IMR-90 (cell line): ENCODE results near the gene CDKN2B-AS1.

Source experiments
- CTCF ChIP-seq: conservative IDR thresholded peaks from 2 replicates; pipeline ENCODE4 v1.5.1; 2012; ENCODE audit warnings: mild to moderate bottlenecking, low read depth, low read length, improper control_type of control experiment
- MAZ ChIP-seq: IDR thresholded peaks from 2 replicates; pipeline ENCODE4 v1.6.1; 2012; ENCODE audit warnings: low read depth, mild to moderate bottlenecking, low read length, improper control_type of control experiment, moderate library complexity, borderline replicate concordance
- MXI1 ChIP-seq: IDR thresholded peaks from 2 replicates; pipeline ENCODE4 v1.6.1; 2012; ENCODE audit warnings: low read depth, mild to moderate bottlenecking, low read length, moderate library complexity, borderline replicate concordance
- POLR2A ChIP-seq: IDR thresholded peaks from 2 replicates; pipeline ENCODE4 v1.6.1; 2012; ENCODE audit warnings: mild to moderate bottlenecking, low read depth, low read length
- USF2 ChIP-seq: fragments of 150-350 bp; IDR thresholded peaks from 2 replicates; pipeline ENCODE4 v1.6.1; 2017; ENCODE audit warnings: mild to moderate bottlenecking, antibody characterized with exemption, low read length, low read depth

GRCh38 chr9:22039258-22039657, 44.7 kb downstream of the CDKN2B-AS1 start:
- TF ChIP-seq CTCF (no peak), USF2 (no peak), MXI1 (no peak), POLR2A (no peak), MAZ (no peak)
